IPS-18c (cell line): ENCODE measurements around the gene BMP3.

Experiments used
- H3K4me3 ChIP-seq: 2 replicates; pipeline ENCODE4 v1.7.0; 2013; ENCODE audit warnings: low read depth, mild to moderate bottlenecking, low read length, moderate library complexity; ENCODE audit not compliant: insufficient read depth
- H3K9me3 ChIP-seq: one replicate; pipeline ENCODE4 v1.6.1; 2013; ENCODE audit warnings: mild to moderate bottlenecking, low read length, moderate library complexity; ENCODE audit not compliant: control insufficient read depth, insufficient read depth

The BMP3 gene

GRCh38 chr4:81084634-81085033 lies 54.1 kb downstream of the BMP3 start:
- Histone ChIP-seq H3K9me3 (no peaks in the 10 kb centered on the region), H3K4me3 (no peak overlapping the region)

GRCh38 chr4:81085291-81085690 lies 54.8 kb downstream of the BMP3 start:
- Histone ChIP-seq H3K9me3 (no peaks in the 10 kb centered on the region), H3K4me3 (no peak overlapping the region)

- H3K9me3 ChIP-seq: no peaks in the 10 kb centered on the region
- H3K4me3 ChIP-seq: no peak overlapping the region
These were observed 55.5 kb downstream of the BMP3 start for GRCh38 chr4:81085979-81086378.

GRCh38 chr4:81093720-81094401 lies 63.4 kb downstream of the BMP3 start:
- Histone ChIP-seq H3K4me3 (no peak overlapping the region), H3K9me3 (no peaks in the 10 kb centered on the region)

GRCh38 chr4:81095389-81095788 lies 64.9 kb downstream of the BMP3 start:
- H3K9me3 ChIP-seq: no peaks in the 10 kb centered on the region
- no peak overlapping the region for H3K4me3 ChIP-seq

- H3K4me3 ChIP-seq: no peak overlapping the region
- H3K9me3 ChIP-seq: no peaks in the 10 kb centered on the region
These were observed 66.1 kb downstream of the BMP3 start for GRCh38 chr4:81096566-81096965.

GRCh38 chr4:81102107-81102506 lies 71.6 kb downstream of the BMP3 start:
- no peak overlapping the region for H3K4me3 ChIP-seq
- no peaks in the 10 kb centered on the region for H3K9me3 ChIP-seq

GRCh38 chr4:81106150-81106549 lies 75.6 kb downstream of the BMP3 start:
- Histone ChIP-seq H3K9me3 (no peaks in the 10 kb centered on the region), H3K4me3 (no peak overlapping the region)
